HFFc6 (cell line): ENCODE measurements around the gene DNAH6. TPM values are rescaled to one million over a fixed set of nuclear protein-coding genes. Genes with fewer than 3 reads are reported as not detected.

Experiments
- DNase-seq: peaks from one replicate; pipeline ENCODE4 v3.0.0-alpha.2; 2018
- H3K27ac Mint-ChIP-seq: 2 replicates; pipeline ENCODE4 v1.8.0; 2020; ENCODE audit warnings: mild to moderate bottlenecking, mixed read lengths
- H3K27me3 Mint-ChIP-seq: 2 replicates; pipeline ENCODE4 v1.8.0; 2021; ENCODE audit warnings: mild to moderate bottlenecking, moderate library complexity, mixed read lengths; ENCODE audit not compliant: insufficient read depth
- H3K36me3 Mint-ChIP-seq: 2 replicates; pipeline ENCODE4 v1.8.0; 2021; ENCODE audit warnings: low read depth, mixed read lengths
- H3K4me1 Mint-ChIP-seq: 2 replicates; pipeline ENCODE4 v1.8.0; 2020; ENCODE audit warnings: low read depth, mixed read lengths
- H3K4me3 Mint-ChIP-seq: 2 replicates; pipeline ENCODE4 v1.8.0; 2020; ENCODE audit warnings: mild to moderate bottlenecking, moderate library complexity, mixed read lengths
- H3K9me3 Mint-ChIP-seq: 2 replicates; pipeline ENCODE4 v1.8.0; 2020; ENCODE audit warnings: mild to moderate bottlenecking, mixed read lengths
- CTCF ChIP-seq: fragments of 200-600 bp; sonication (generic); IDR thresholded peaks from 2 replicates; pipeline ENCODE4 v1.5.0; 2021; ENCODE audit warnings: antibody characterized with exemption, mild to moderate bottlenecking
- total RNA-seq, 6 experiments: library from RNA; stranded (reverse); fragmentation: NEBNext Ultra II Directional; extraction: Animal tissue kit (Norgen Biotek cat#: 25700); gene quantifications; 2 replicates in 1 of 6; 3 replicates in 5 of 6; pipeline ENCODE4 v1.2.3, GENCODE V29; 2021

Gene DNAH6
- total RNA-seq, 6 experiments from 2014 or later, result 0.05 to 0.46 (median 0.05) TPM; not detected in 1

GRCh38 chr2:84694088-84694622 lies 177.9 kb downstream of the DNAH6 start:
- Mint-ChIP-seq H3K36me3 (no peaks in the 10 kb centered on the region), H3K4me3 (no peak overlapping the region), H3K9me3 (no peaks in the 10 kb centered on the region), H3K27me3 (peaks cover 2% of the 10 kb centered on the region), H3K4me1 (peaks cover 8% of the 10 kb centered on the region), H3K27ac (no peak overlapping the region)
- no peak for DNase-seq
- no peak for TF ChIP-seq CTCF

GRCh38 chr2:84697895-84698294 lies 181.6 kb downstream of the DNAH6 start:
- Mint-ChIP-seq H3K9me3 (no peaks in the 10 kb centered on the region; the same call in 1 of the 2 replicates), H3K27ac (no peak overlapping the region), H3K4me1 (peaks cover 41% of the 10 kb centered on the region), H3K4me3 (no peak overlapping the region), H3K36me3 (peaks cover 9% of the 10 kb centered on the region), H3K27me3 (peaks cover 3% of the 10 kb centered on the region; the same call in 1 of the 2 replicates)
- no peak for TF ChIP-seq CTCF
- no peak for DNase-seq

- DNase-seq, result no peak
- H3K36me3 Mint-ChIP-seq, result peaks cover 9% of the 10 kb centered on the region
- no peak overlapping the region for H3K4me3 Mint-ChIP-seq
- H3K27me3 Mint-ChIP-seq, result peaks cover 1% of the 10 kb centered on the region; the same call in 1 of the 2 replicates
- TF ChIP-seq CTCF, result no peak
- H3K9me3 Mint-ChIP-seq, result no peaks in the 10 kb centered on the region; the same call in 1 of the 2 replicates
- peak overlapping the region; percentile 6; the same call in 1 of the 2 replicates for H3K27ac Mint-ChIP-seq
- H3K4me1 Mint-ChIP-seq, result peaks cover 58% of the 10 kb centered on the region
These were observed 183.7 kb downstream of the DNAH6 start for GRCh38 chr2:84700006-84700405.

- no peaks in the 10 kb centered on the region; the same call in 1 of the 2 replicates for H3K9me3 Mint-ChIP-seq
- peaks cover 1% of the 10 kb centered on the region; the same call in 1 of the 2 replicates for H3K27me3 Mint-ChIP-seq
- peak; percentile 96 for DNase-seq
- TF ChIP-seq CTCF, result no peak
- H3K36me3 Mint-ChIP-seq, result peaks cover 9% of the 10 kb centered on the region
- peak overlapping the region; percentile 91 for H3K27ac Mint-ChIP-seq
- no peak overlapping the region for H3K4me3 Mint-ChIP-seq
- peaks cover 58% of the 10 kb centered on the region for H3K4me1 Mint-ChIP-seq
These were observed 185.6 kb downstream of the DNAH6 start for GRCh38 chr2:84701880-84702279.

GRCh38 chr2:84702941-84703340 lies 186.6 kb downstream of the DNAH6 start:
- TF ChIP-seq CTCF, result no peak
- Mint-ChIP-seq H3K36me3 (peaks cover 9% of the 10 kb centered on the region), H3K27me3 (peaks cover 1% of the 10 kb centered on the region; the same call in 1 of the 2 replicates), H3K4me3 (no peak overlapping the region), H3K9me3 (no peaks in the 10 kb centered on the region; the same call in 1 of the 2 replicates), H3K4me1 (peaks cover 56% of the 10 kb centered on the region), H3K27ac (no peak overlapping the region)
- no peak for DNase-seq
